Measurements from ENCODE around the gene SNRNP70. TPM values are rescaled to one million over a fixed set of nuclear protein-coding genes. Genes with fewer than 3 reads are reported as not detected.
"Not testable (repeated sequence)": the region's sequence is repeated elsewhere in the genome, so short reads cannot be mapped to it uniquely, and the experiment has no call there.

SNRNP70 gene
- total and polyA plus RNA-seq, 3 donors from 2014 or later, result 184 to 484 (median 422) TPM

- peak overlapping the region; percentile 3 to 18 for H3K4me3 ChIP-seq
Measured at GRCh38 chr19:49145573-49146407, 60.5 kb downstream of the SNRNP70 start.

GRCh38 chr19:49146408-49146770 is 61.1 kb downstream of the SNRNP70 start:
- not testable (repeated sequence) for H3K27ac ChIP-seq; H3K9me3 ChIP-seq; DNase-seq; H3K36me3 ChIP-seq (ENCODE audit: low read depth, missing control alignments); H3K27me3 ChIP-seq; H3K4me3 ChIP-seq
- WGBS, 2 donors, result 36 to 51% methylated on average over 5 to 7 of the region's 7 CpGs
- H3K4me1 ChIP-seq, result peaks cover 17% of the 10 kb centered on the region
- intact Hi-C loops (cut with DNase I; ENCODE audit: low total_unique reads), result loop anchor here (10.0 kb wide), 1 partner anchor 52 kb away; no protein-coding TSS in a partner anchor

More at GRCh38 chr19:49145573-49146407, 60.5 kb downstream of the SNRNP70 start:
- peak; percentile 86 for DNase-seq
- no peaks in the 10 kb centered on the region for H3K27me3 ChIP-seq
- H3K9me3 ChIP-seq, result no peaks in the 10 kb centered on the region
- no peak overlapping the region for H3K27ac ChIP-seq
- H3K36me3 ChIP-seq (ENCODE audit: low read depth, missing control alignments), result no peaks in the 10 kb centered on the region
- WGBS, 2 donors, result 7 to 12% methylated on average over 14 to 30 of the region's 30 CpGs
- intact Hi-C loops (cut with DNase I; ENCODE audit: low total_unique reads), result loop anchor here (10.0 kb wide), 1 partner anchor 51 kb away; no protein-coding TSS in a partner anchor
- peaks cover 17% of the 10 kb centered on the region for H3K4me1 ChIP-seq
- TF ChIP-seq POLR2A (IDR thresholded peaks at IDR 0.05) (no peak), CTCF (IDR thresholded peaks at IDR 0.05) (peak; percentile 42 to 85 (median 77))

GRCh38 chr19:49148044-49148682 is 62.9 kb downstream of the SNRNP70 start:
- 38 to 67% methylated on average over 6 to 11 of the region's 11 CpGs for WGBS, 2 donors
- Histone ChIP-seq H3K4me1 (peaks cover 22% of the 10 kb centered on the region), H3K4me3 (peak overlapping the region in 1 of 2 donors; percentile 72)

GRCh38 chr19:49148784-49149651 is 63.8 kb downstream of the SNRNP70 start:
- WGBS, 2 donors, result 2 to 4% methylated on average over 28 to 44 of the region's 49 CpGs

More at GRCh38 chr19:49148044-49148682, 62.9 kb downstream of the SNRNP70 start:
- no peaks in the 10 kb centered on the region for H3K36me3 ChIP-seq (ENCODE audit: low read depth, missing control alignments)
- peak overlapping the region in 1 of 2 donors; percentile 84 for H3K27ac ChIP-seq
- DNase-seq, result no peak
- no peaks in the 10 kb centered on the region for H3K9me3 ChIP-seq
- no peak for TF ChIP-seq CTCF (IDR thresholded peaks at IDR 0.05)
- no peak for TF ChIP-seq POLR2A (IDR thresholded peaks at IDR 0.05)
- intact Hi-C loops (cut with DNase I; ENCODE audit: low total_unique reads), result loop anchor here (10.0 kb wide), 1 partner anchor 53 kb away; no protein-coding TSS in a partner anchor
- no peaks in the 10 kb centered on the region for H3K27me3 ChIP-seq

More at GRCh38 chr19:49148784-49149651, 63.8 kb downstream of the SNRNP70 start:
- Histone ChIP-seq H3K9me3 (no peaks in the 10 kb centered on the region), H3K27me3 (no peaks in the 10 kb centered on the region), H3K4me3 (peak overlapping the region; percentile 65 to 72), H3K27ac (peak overlapping the region; percentile 67 to 84), H3K36me3 (ENCODE audit: low read depth, missing control alignments) (no peaks in the 10 kb centered on the region), H3K4me1 (peaks cover 22% of the 10 kb centered on the region)
- intact Hi-C loops (cut with DNase I; ENCODE audit: low total_unique reads), result loop anchor here (10.0 kb wide), 1 partner anchor 54 kb away; no protein-coding TSS in a partner anchor
- peak; percentile 100 for DNase-seq
- TF ChIP-seq POLR2A (IDR thresholded peaks at IDR 0.05), result peak; percentile 24
- TF ChIP-seq CTCF (IDR thresholded peaks at IDR 0.05), result no peak
